ENCODE measurements around the gene AP2A1. TPM values are rescaled to one million over a fixed set of nuclear protein-coding genes. Genes with fewer than 3 reads are reported as not detected.
A peak's percentile ranks its signal among the peaks of the same experiment; 100 is the strongest.
"Not testable (repeated sequence)": the region's sequence is repeated elsewhere in the genome, so short reads cannot be mapped to it uniquely, and the experiment has no call there.

Gene AP2A1
- total RNA-seq, 1 donor from 2014 or later = 67.6 TPM

DNA sequence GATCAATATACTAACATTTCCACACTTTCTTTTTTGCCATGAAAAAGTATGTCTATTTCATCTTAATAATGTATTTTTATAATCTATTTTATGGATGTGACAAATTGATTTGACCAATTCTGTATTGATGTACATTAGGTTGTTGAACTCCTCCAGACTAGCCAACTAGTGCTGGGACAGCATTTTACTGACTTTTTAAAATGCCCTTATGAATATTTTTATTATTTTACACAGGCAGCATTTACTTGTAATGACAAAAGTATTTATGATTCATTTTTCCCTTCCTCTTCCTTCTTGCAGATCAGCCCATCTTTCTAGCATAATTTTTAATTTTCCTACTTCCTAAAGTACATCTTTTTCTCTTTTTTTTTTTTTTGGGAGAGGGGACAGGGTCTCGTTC lies 47.2 kb downstream of the AP2A1 start:
- H3K36me3 ChIP-seq = no peaks in the 10 kb centered on the region
- ATAC-seq (no peak), DNase-seq (no peak)
- H3K9me3 ChIP-seq = no peaks in the 10 kb centered on the region
- H3K27ac ChIP-seq = peak overlapping the region; percentile 90
- peaks cover 29% of the 10 kb centered on the region for H3K4me1 ChIP-seq
- peak overlapping the region; percentile 66 for H3K4me3 ChIP-seq
- TF ChIP-seq, protein P1, sequence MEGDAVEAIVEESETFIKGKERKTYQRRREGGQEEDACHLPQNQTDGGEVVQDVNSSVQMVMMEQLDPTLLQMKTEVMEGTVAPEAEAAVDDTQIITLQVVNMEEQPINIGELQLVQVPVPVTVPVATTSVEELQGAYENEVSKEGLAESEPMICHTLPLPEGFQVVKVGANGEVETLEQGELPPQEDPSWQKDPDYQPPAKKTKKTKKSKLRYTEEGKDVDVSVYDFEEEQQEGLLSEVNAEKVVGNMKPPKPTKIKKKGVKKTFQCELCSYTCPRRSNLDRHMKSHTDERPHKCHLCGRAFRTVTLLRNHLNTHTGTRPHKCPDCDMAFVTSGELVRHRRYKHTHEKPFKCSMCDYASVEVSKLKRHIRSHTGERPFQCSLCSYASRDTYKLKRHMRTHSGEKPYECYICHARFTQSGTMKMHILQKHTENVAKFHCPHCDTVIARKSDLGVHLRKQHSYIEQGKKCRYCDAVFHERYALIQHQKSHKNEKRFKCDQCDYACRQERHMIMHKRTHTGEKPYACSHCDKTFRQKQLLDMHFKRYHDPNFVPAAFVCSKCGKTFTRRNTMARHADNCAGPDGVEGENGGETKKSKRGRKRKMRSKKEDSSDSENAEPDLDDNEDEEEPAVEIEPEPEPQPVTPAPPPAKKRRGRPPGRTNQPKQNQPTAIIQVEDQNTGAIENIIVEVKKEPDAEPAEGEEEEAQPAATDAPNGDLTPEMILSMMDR (IDR thresholded peaks at IDR 0.05) = no peak
- intact Hi-C loops (cut with DNase I) = no loop called here
- no peaks in the 10 kb centered on the region for H3K27me3 ChIP-seq (ENCODE audit: low read depth)

DNA sequence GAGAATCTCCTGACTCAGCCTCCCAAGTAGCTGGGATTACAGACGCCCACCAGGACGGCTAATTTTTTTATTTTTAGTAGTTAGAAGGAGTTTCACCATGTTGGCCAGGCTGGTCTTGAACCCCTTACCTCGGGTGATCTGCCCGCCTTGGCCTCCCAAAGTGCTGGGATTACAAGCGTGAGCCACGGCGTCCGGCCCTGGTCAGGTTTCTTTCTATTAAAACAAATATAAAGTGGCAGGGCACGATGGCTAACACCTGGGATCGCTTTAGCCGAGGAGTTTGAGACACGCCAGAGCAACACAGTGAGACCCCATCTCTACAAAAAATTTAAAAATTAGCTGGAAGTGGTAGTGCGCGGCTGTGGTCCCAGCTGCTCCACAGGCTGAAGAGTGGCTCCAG lies 49.8 kb downstream of the AP2A1 start:
- no peaks in the 10 kb centered on the region for H3K27me3 ChIP-seq (ENCODE audit: low read depth)
- peak overlapping the region; percentile 96 for H3K27ac ChIP-seq
- H3K9me3 ChIP-seq = no peaks in the 10 kb centered on the region
- DNase-seq = peak; percentile 56
- TF ChIP-seq, protein P1 (IDR thresholded peaks at IDR 0.05) = no peak
- H3K36me3 ChIP-seq = peaks cover 4% of the 10 kb centered on the region
- H3K4me3 ChIP-seq = peak overlapping the region; percentile 72
- peaks cover 29% of the 10 kb centered on the region for H3K4me1 ChIP-seq
- ATAC-seq = no peak
- intact Hi-C loops (cut with DNase I) = no loop called here

GRCh38 chr19:49817964-49818648 lies 51.3 kb downstream of the AP2A1 start, which contains the start of gene MED25:
MED25 (plus strand) TSS chr19:49818289; CDS start chr19:49818342, 53 bp downstream.
- intact Hi-C loops (cut with DNase I) = no loop called here
- H3K4me1 ChIP-seq = peaks cover 20% of the 10 kb centered on the region
- DNase-seq = peak; percentile 91

GRCh38 chr19:49818649-49819370 lies 52.0 kb downstream of the AP2A1 start:
- Histone ChIP-seq H3K27me3 (ENCODE audit: low read depth) (no peaks in the 10 kb centered on the region), H3K4me1 (peaks cover 20% of the 10 kb centered on the region), H3K9me3 (no peaks in the 10 kb centered on the region), H3K27ac (peak overlapping the region; percentile 96), H3K36me3 (peaks cover 18% of the 10 kb centered on the region), H3K4me3 (peak overlapping the region; percentile 72)
- TF ChIP-seq, protein P1 (IDR thresholded peaks at IDR 0.05) = no peak
- DNase-seq (no peak), ATAC-seq (peak in 1 of 2 donors; percentile 0)
- intact Hi-C loops (cut with DNase I) = no loop called here

More at GRCh38 chr19:49817964-49818648, 51.3 kb downstream of the AP2A1 start, which contains the start of gene MED25:
- peaks cover 10% of the 10 kb centered on the region for H3K36me3 ChIP-seq
- peak within 1 kb of the TSS; percentile 72 for H3K4me3 ChIP-seq
- ATAC-seq = peak; percentile 87 to 90
- peak within 1 kb of the TSS; percentile 96 for H3K27ac ChIP-seq
- H3K9me3 ChIP-seq = no peaks in the 10 kb centered on the region
- TF ChIP-seq, protein P1 (IDR thresholded peaks at IDR 0.05) = peak; percentile 42
- H3K27me3 ChIP-seq (ENCODE audit: low read depth) = no peaks in the 10 kb centered on the region

DNA sequence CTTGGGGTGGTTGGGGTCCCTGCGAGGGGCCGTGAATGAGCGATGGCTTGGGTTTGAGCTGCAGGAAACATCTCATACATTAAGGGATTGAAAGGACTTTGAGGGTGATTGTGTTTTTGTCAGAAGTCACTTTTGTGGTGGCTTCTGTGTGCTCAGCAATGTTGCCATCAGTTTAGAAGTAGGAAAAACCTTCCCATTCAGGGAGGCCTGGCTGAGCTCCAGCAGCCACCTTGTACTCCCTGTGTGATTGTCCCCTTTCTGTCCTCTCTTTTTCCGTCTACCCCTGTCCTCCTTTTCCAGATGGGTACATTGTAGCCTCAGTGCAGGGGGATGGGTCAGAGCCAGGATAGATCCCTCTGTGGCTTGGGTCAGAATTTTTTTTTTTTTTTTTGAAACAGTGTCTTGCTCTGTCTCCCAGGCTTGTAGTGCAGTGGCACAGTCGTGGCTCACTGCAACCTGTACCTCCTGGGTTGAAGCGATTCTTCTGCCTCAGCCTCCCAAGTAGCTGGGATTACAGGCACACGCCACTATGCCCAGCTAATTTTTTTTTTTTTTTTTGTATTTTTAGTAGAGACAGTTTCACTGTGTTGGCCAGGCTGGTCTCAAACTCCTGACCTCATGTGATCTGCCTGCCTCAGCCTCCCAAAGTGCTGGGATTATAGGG lies 52.8 kb downstream of the AP2A1 start:
- DNase-seq; intact Hi-C loops (cut with DNase I); H3K27me3 ChIP-seq (ENCODE audit: low read depth); H3K9me3 ChIP-seq; ATAC-seq: not testable (repeated sequence)
- H3K27ac ChIP-seq = peak overlapping the region; percentile 25
- peaks cover 20% of the 10 kb centered on the region for H3K4me1 ChIP-seq
- H3K4me3 ChIP-seq = peak overlapping the region; percentile 72
- peaks cover 25% of the 10 kb centered on the region for H3K36me3 ChIP-seq

Measured in lower lobe of right lung (tissue), 2 donors.